ENCODE measurements around the gene XPNPEP3.

The XPNPEP3 gene

DNA sequence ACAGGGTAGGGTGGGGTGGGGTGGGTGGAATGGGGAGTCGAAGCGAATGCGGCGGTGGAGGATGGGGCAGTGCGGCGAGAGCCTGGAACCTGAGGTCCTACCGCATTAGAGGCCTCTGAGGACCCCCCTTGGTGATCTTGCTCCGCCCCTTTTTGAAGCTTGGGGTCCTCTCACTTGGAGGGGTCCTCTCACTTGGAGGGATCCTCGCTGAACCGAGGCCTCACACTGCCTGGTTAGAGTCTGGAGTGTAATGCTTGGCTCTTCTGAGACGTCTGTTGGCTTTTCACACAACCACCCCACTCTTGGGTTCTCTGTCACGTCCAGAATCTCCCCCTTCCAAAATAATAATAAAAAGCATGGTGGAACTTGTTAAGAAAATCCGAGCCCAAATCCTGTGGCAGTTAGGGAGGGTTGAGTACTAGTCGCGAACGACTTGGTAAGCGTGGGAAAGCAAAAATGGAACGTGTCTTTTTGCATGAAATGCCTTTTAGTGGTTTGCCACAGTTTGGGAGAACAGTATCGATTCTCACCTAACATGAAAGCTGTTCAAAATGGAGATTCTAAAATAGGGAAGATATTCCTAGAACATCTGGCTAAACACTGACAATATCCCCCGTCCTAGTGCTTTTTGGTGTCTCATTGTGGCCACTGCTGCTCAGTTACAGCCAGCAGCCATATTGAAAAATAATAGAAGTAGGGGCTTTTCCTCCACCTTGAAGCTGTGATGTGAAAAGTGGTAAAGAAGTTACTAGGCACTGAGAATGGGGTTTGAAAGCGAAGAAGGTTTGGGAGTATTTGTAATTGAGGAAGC is 95.1 kb downstream of the XPNPEP3 start:
- DNase-seq: no peak

- DNase-seq: no peak
These were observed 96.5 kb downstream of the XPNPEP3 start for GRCh38 chr22:40953471-40953870.

DNA sequence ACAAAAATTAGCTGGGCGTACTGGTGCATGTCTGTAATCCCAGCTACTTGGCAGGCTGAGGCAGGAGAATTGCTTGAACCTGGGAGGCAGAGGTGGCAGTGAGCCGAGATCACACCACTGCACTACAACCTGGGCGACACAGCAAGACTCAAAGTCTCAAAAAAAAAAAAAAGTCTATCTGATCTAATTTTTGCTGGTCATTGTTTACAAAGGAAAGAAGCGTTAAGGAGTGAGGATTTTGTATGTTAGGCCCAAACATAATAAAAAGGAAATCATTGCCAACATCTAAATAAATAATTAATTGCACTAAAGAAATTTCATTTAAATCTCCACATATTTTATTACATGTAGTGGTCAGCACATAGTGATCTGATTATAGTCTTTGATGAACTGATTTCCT is 97.2 kb downstream of the XPNPEP3 start:
- no peak for DNase-seq

DNA sequence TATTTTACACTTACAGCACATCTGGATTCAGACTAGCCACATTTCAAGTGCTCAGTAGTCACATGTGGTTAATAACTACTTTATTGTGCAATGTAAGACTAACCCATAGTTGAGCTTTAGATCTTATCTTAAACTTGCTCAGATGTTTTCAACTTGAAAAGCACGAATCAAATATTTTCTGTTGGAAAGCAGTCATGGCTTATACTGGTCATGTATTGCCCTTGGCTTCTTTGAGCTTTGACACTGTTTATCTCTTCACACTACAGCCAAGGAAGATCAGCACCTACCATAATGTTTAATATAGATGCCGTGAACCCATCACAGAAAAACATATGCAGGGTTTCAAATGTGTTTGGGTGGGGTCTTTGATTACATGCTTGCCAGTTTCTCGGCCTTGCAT is 98.6 kb downstream of the XPNPEP3 start:
- no peak for DNase-seq

- DNase-seq: no peak
These were observed 100.7 kb downstream of the XPNPEP3 start for GRCh38 chr22:40957601-40958000.

DNA sequence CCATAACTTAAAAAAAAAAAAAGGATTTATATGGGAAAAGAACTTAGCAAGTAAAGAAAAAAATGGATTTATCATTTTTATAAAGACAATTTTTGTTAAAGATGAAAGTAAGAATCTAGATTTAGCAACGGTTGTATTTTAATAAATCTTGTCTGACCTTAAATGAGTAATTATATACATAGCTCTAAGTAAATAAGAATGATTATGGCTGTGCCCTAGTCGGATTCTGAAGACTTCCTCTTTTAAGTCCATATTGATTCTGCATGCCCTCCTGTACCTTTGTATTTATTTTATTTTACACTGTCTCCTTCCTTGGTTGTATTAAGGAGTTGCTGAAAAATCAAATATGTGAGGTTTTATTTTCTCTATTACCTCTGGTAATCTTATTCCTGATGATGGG is 101.4 kb downstream of the XPNPEP3 start:
- DNase-seq: no peak

DNA sequence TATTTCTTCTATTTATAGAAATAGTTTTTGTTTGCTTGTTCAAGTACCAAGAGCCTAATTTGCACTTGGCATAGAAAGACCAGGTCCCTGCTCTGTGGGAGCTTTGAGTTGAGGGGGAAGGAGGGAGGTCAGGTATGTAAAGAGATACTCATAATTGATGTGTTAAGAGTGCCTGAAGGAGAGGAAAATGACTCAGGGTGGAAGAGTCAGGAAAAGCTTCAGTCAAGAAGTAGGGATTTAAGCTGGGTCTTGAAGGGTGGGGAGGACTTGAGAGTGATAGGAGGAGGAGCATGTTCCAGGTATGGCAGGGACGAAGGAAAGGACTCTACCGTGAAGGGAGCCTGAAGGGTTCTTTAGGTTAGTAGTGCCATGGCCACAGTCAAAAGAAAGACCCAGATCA is 103.2 kb downstream of the XPNPEP3 start:
- DNase-seq: no peak

DNA sequence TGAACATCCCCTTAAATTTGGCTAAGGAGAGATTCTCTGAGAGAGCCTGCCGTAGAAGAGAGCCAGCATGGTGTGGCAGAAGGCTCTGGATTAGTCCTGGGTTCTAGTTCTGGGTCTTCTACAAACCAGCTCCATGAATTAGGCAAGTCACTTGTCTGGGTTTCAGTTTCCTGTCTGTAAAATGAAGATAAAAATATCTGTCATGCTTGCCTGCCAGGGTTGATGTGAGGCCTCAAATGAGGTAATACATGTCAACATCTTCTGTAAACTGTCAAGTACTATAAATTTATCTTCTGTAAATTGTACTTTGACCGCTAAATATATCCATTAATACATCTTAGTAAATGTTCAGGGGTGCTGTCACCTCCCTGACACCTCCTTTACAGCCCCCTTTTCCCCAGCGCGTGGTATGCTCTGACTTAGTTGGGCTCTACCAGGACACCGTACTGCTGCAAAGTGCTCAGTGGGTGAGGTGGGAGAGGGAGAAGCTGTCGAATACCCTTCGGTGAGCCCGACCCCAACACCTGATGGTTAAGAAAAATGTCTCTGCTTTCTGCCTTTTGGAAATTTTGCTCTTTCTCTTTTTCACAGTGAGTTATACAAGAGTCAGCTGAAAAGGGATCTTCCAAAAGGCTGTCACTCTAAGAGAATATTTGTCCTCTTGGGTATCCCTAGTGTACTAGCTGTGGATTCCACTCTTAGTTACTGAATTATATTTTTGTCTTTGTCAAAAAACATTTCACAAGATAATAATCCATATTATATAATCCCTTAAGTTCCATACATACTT is 109.2 kb downstream of the XPNPEP3 start:
- DNase-seq: no peak

- no peak for DNase-seq
These were observed 109.8 kb downstream of the XPNPEP3 start for GRCh38 chr22:40966726-40967085.

DNA sequence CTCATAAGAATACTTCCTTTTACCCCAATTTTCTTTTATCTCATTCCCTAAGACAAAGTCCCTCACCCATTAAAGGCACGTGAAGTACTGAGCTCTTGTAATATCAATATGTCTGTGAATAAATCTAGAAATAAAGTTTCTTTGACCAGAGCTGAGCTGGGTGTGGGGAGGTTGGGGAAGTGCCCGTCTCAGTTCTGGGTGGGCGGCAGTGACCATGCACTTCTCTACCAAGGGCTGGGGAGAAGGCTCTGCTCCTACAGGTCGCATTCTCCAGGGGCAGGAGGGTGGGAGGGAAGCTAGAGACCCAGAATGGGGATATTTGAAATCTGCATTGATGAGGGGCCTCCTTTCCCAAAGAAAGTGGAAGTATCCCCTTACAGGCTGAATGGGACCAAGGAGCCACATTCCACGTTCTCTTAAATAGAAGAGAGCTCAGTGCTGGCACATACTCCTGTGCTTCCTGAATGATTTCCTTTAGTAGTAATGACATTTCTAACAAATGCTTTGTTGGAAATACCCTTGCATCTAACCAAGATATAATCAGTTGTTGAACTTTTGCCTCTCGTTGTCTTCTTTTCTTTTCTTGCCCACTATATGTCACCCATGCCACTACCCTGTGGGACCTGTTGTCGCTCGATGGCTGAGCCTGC is 110.3 kb downstream of the XPNPEP3 start:
- DNase-seq: no peak

DNA sequence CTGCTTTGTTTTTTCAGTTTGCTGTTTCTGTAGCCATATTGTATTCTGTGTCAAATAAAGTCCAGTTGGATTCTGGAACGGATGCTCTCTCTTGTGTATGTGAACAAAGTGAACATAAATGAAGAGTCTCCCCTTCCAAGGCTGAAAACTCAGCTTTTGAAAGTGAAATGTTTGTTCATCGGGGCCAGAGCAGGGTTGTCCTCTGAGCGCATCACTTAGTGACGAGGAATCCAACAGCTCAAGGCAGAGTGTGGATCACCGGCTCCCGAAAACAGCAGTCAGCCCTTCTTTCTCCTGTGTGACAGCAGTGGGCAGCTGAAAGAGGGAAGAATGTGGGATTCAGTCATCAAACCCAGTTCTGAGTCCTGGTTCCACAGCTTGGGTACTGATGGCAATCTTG is 115.6 kb downstream of the XPNPEP3 start:
- DNase-seq: no peak

- DNase-seq: no peak
These were observed 116.2 kb downstream of the XPNPEP3 start for GRCh38 chr22:40973144-40973543.

GRCh38 chr22:40975366-40975765 is 118.4 kb downstream of the XPNPEP3 start:
- DNase-seq: no peak

DNA sequence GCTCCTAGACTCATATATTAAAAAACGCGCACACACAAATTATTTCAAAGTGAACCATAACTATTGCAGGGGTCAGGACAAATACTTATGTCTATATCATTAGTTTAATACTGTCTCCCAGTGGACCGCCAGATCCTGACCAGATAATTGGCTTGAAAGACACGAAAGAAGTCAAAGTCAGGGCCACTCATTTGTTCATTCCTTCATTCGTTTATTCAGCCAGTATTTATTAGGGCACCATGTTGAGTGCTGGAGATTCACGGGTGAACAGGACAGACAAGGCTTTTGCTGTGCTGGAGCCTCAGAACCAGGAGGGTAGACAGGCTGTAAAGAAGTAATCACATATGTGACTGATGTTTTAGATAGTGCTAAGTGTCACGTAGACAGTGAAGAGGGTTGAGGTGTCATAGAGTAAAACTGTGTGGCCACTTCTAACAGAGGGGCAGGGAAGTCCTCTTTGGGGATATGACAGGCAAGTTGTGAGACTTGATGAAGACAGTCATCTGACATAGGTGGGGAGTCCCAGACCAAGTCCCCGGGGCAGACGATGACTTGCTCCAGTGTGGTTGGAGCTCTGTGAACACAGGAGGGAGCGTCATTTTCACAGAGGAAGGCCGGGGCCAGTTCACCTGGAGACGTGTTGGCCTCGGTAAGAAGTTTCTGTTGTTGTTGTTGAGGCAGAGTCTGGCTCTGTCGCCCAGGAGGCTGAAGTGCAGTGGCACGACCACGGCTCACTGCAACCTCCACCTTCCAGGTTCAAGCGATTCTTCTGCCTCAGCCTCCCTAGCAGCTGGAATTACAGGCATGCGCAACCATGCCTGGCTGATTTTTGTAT is 120.1 kb downstream of the XPNPEP3 start:
- no peak for DNase-seq

DNA sequence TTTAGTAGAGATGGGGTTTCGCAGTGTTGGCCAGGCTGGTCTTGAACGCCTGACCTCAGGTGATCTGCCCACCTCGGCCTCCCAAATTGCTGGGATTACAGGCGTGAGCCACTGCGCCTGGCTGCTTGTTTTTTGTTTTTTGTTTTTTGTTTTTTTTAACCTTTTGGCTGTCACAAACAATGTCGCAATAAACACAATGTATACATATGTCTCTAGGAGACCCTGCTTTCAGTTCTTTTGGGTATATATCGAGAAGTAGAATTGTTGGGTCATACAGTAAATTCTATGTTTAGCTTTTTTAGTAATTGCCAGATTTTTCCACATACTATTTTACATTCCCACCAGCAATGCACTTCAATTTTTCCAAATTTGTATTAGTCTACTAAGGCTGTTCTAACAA is 122.2 kb downstream of the XPNPEP3 start:
- DNase-seq: no peak

- no peak for DNase-seq
These were observed 122.9 kb downstream of the XPNPEP3 start for GRCh38 chr22:40979871-40980270.
